GM12872 (cell line): ENCODE results near the gene MACROD2.

Source experiments
- CTCF ChIP-seq: IDR thresholded peaks from 3 replicates; pipeline ENCODE4 v1.5.1; 2011; ENCODE audit warnings: low read depth, mild to moderate bottlenecking, low read length, moderate library complexity; ENCODE audit not compliant: insufficient read depth

The MACROD2 gene

GRCh38 chr20:15756002-15756753 is 1760.9 kb downstream of the MACROD2 start:
- no peak for TF ChIP-seq CTCF

- no peak for TF ChIP-seq CTCF
Observed at GRCh38 chr20:15756754-15757115, 1761.4 kb downstream of the MACROD2 start.

- TF ChIP-seq CTCF = no peak
Observed at GRCh38 chr20:15759594-15759993, 1764.3 kb downstream of the MACROD2 start.

GRCh38 chr20:15760001-15760621 is 1764.8 kb downstream of the MACROD2 start:
- no peak for TF ChIP-seq CTCF

GRCh38 chr20:15763366-15763765 is 1768.0 kb downstream of the MACROD2 start:
- TF ChIP-seq CTCF = no peak

- TF ChIP-seq CTCF = no peak
Observed at GRCh38 chr20:15767586-15767985, 1772.3 kb downstream of the MACROD2 start.

- no peak for TF ChIP-seq CTCF
Observed at GRCh38 chr20:15767999-15768741, 1772.9 kb downstream of the MACROD2 start.
